Ovary (tissue), 9 donors: Measurements from ENCODE around the gene TTLL3. TPM values are rescaled to one million over a fixed set of nuclear protein-coding genes. Genes with fewer than 3 reads are reported as not detected.

Source experiments
- DNase-seq, 5 donors: peaks; one replicate each; pipeline ENCODE4 v3.0.0-alpha.2; 2019 to 2020
- H3K27ac ChIP-seq, 2 donors: fragments of 200-600 bp; one replicate each; pipeline versions ENCODE4 v1.5.1 to v1.8.0; 2019 to 2022
- H3K27me3 ChIP-seq: fragments of 200-600 bp; one replicate; pipeline ENCODE4 v1.8.0; 2022
- H3K36me3 ChIP-seq: fragments of 200-600 bp; sonication (generic); one replicate; pipeline ENCODE4 v1.5.1; 2019
- H3K4me1 ChIP-seq: one replicate; pipeline ENCODE4 v1.8.1; 2013; ENCODE audit warnings: mild to moderate bottlenecking, moderate library complexity; ENCODE audit not compliant: insufficient read depth
- H3K4me3 ChIP-seq: fragments of 200-600 bp; sonication (generic); one replicate; pipeline ENCODE4 v1.5.1; 2017
- H3K9me3 ChIP-seq, 2 donors: fragments of 200-600 bp in 1 of 2; sonication (generic) in 1 of 2; one replicate each; pipeline versions ENCODE4 v1.5.1 to v1.8.1; 2013 to 2019; ENCODE audit warnings: mild to moderate bottlenecking in 1 of 2, moderate library complexity in 1 of 2
- CTCF ChIP-seq, 3 donors: fragments of 450-650 bp in 2 of 3; fragments of 200-600 bp in 1 of 3; IDR thresholded peaks; one replicate each; pipeline versions ENCODE4 v1.5.1 to v1.8.0; 2016 to 2022; ENCODE audit warnings: antibody characterized with exemption in 3 of 3, mild to moderate bottlenecking in 1 of 3
- EP300 ChIP-seq: sonication (generic); formaldehyde crosslinking; IDR thresholded peaks from one replicate; pipeline ENCODE4 v1.6.1; 2017; ENCODE audit warnings: antibody characterized with exemption
- POLR2A ChIP-seq: fragments of 450-650 bp; IDR thresholded peaks from one replicate; pipeline ENCODE4 v1.6.1; 2017; ENCODE audit warnings: antibody characterized with exemption, mild to moderate bottlenecking, moderate library complexity
- WGBS, 3 donors: extraction: QIAGEN DNeasy Blood & Tissue Kit in 1 of 3; methylation state at CpG; one replicate each; pipeline versions ENCODE4 v1.1.5 to v1.1.7; 2013 to 2017; 5-methylcytosine and 5-hydroxymethylcytosine counted together
- intact Hi-C, 4 donors: fragments of 100-400 bp; cut with DNase I; formaldehyde crosslinking; loops; one replicate each; pipeline versions ENCODE4 v1.11.0 to v1.15.1; 2022 to 2023
- polyA plus RNA-seq, 2 donors: library from polyadenylated mRNA; stranded (reverse); fragments of 200-250 nt in 1 of 2; fragments of 350-450 nt in 1 of 2; fragmentation: Illumina TruSeq in 1 of 2; extraction: RNeasy Lipid Tissue Mini Kit (QIAGEN cat#74804) in 1 of 2; gene quantifications; one replicate each; pipeline ENCODE4 v1.2.3, GENCODE V29; 2013 to 2014
- total RNA-seq, 7 donors: library from RNA; depleted of rRNA in 2 of 7; stranded (reverse); fragments of >200 nt in 2 of 7; fragmentation: NEBNext Ultra II Directional in 3 of 7; extraction: Animal tissue kit (Norgen Biotek cat#: 25700) in 3 of 7; gene quantifications; one replicate each; pipeline versions ENCODE4 v1.1.0 to v1.2.4, GENCODE V29; 2016 to 2023
- donor health status: DM: no; HTN: no; CAD: no; lungs with moderate emphysema.
- donor health status: DM: no; HTN: no; CAD: no.
- donor health status: Bipolar disorder and iron deficiency.
- donor health status: DM: yes; HTN: yes; CAD: no.
- donor health status: DM: no; HTN: no; CAD: no.
- donor health status: DM: yes; HTN: yes; CAD: no.

The TTLL3 gene
- total and polyA plus RNA-seq, 9 donors = 43.0 to 94.4 (median 62.0) TPM

GRCh38 chr3:9795207-9795606 is 14.9 kb upstream of the TTLL3 start:
- H3K4me1 ChIP-seq = peaks cover 9% of the 10 kb centered on the region
- no peak overlapping the region for H3K4me3 ChIP-seq
- H3K27me3 ChIP-seq = no peaks in the 10 kb centered on the region
- H3K27ac ChIP-seq = no peak overlapping the region
- intact Hi-C loops = loop anchor here in 1 of 4 donors (10.0 kb wide), 1 partner anchor 60 kb away; the partner anchor contains the start of gene BRPF1
- TF ChIP-seq POLR2A = no peak
- TF ChIP-seq EP300 = no peak
- no peak for TF ChIP-seq CTCF (IDR thresholded peaks at IDR 0.05)
- 82 to 87% (median 83%) methylated on average over 5 of the region's 5 CpGs for WGBS, 3 donors
- no peaks in the 10 kb centered on the region for H3K9me3 ChIP-seq
- H3K36me3 ChIP-seq = peaks cover 3% of the 10 kb centered on the region
- DNase-seq = no peak

GRCh38 chr3:9797196-9797945 is 12.7 kb upstream of the TTLL3 start:
- Histone ChIP-seq H3K4me1 (peaks cover 6% of the 10 kb centered on the region), H3K36me3 (peaks cover 3% of the 10 kb centered on the region), H3K27ac (no peak overlapping the region), H3K9me3 (no peaks in the 10 kb centered on the region), H3K4me3 (no peak overlapping the region), H3K27me3 (no peaks in the 10 kb centered on the region)
- DNase-seq = no peak
- 87 to 92% (median 91%) methylated on average over 12 of the region's 12 CpGs for WGBS, 3 donors
- intact Hi-C loops = loop anchor here in 1 of 4 donors (10.0 kb wide), 1 partner anchor 63 kb away; the partner anchor contains the start of gene BRPF1
- TF ChIP-seq POLR2A = no peak
- TF ChIP-seq EP300 = no peak
- TF ChIP-seq CTCF (IDR thresholded peaks at IDR 0.05) = no peak

- H3K36me3 ChIP-seq = peaks cover 3% of the 10 kb centered on the region
- H3K9me3 ChIP-seq = no peaks in the 10 kb centered on the region
- no peak overlapping the region for H3K4me3 ChIP-seq
- intact Hi-C loops = no loop called here
- DNase-seq = no peak
- no peaks in the 10 kb centered on the region for H3K4me1 ChIP-seq
- 77 to 89% (median 78%) methylated on average over 5 of the region's 5 CpGs for WGBS, 3 donors
- TF ChIP-seq POLR2A = no peak
- no peak for TF ChIP-seq CTCF (IDR thresholded peaks at IDR 0.05)
- TF ChIP-seq EP300 = no peak
- H3K27ac ChIP-seq = no peak overlapping the region
- no peaks in the 10 kb centered on the region for H3K27me3 ChIP-seq
These were observed 9.5 kb upstream of the TTLL3 start for GRCh38 chr3:9800529-9800928.

- no peak for DNase-seq
- H3K36me3 ChIP-seq = no peaks in the 10 kb centered on the region
- H3K4me1 ChIP-seq = no peaks in the 10 kb centered on the region
- H3K27me3 ChIP-seq = no peaks in the 10 kb centered on the region
- intact Hi-C loops = no loop called here
- H3K27ac ChIP-seq = no peak overlapping the region
- TF ChIP-seq POLR2A (no peak), EP300 (no peak), CTCF (IDR thresholded peaks at IDR 0.05) (no peak)
- 67 to 81% (median 68%) methylated on average over 1 of the region's 1 CpG for WGBS, 3 donors
- no peak overlapping the region for H3K4me3 ChIP-seq
- H3K9me3 ChIP-seq = no peaks in the 10 kb centered on the region
These were observed 6.6 kb upstream of the TTLL3 start for GRCh38 chr3:9803494-9803893.
